HepG2 (cell line): Measurements from ENCODE around the gene GNG12. TPM values are rescaled to one million over a fixed set of nuclear protein-coding genes. Genes with fewer than 3 reads are reported as not detected.
"Not testable (repeated sequence)": the region's sequence is repeated elsewhere in the genome, so short reads cannot be mapped to it uniquely, and the experiment has no call there.

ENCODE experiments used
- ATAC-seq: fragments of 200-7000 bp; cut with Tn5 transposase; 3 replicates; pipeline ENCODE4 v1.9.1; 2020; ENCODE audit warnings: mild to moderate bottlenecking, moderate library complexity
- BruUV-seq: library from RNA; stranded (reverse); fragments of 400-500 nt; replicated peaks from 2 replicates; lab custom pipeline; 2021; lab: Mats Ljungman, UMichigan
- CTCF ChIA-PET: fragments of 300-600 bp; formaldehyde crosslinking; extraction: SDS; loops from one replicate; lab custom pipeline; 2021; ENCODE audit warnings: low total read pairs, inconsistent platforms, low intra/inter-chr PET ratio; lab: Yijun Ruan, JAX
- POLR2A ChIA-PET: fragments of 350-600 bp; sonication (Branson Sonifier 250); formaldehyde crosslinking; loops from one replicate; lab custom pipeline; 2020; ENCODE audit warnings: antibody characterized with exemption, inconsistent platforms; lab: Yijun Ruan, JAX
- DNase-seq: peaks from one replicate; pipeline ENCODE4 v3.0.0-alpha.2; 2015; ENCODE audit warnings: low spot score
- FAIRE-seq: peaks from 3 replicates; lab custom pipeline; 2011; peaks lifted over from hg19 to GRCh38; lab: Jason Lieb, UNC
- H2AFZ ChIP-seq: one replicate; pipeline ENCODE4 v1.6.1; 2011; ENCODE audit warnings: low read length, inconsistent platforms
- H3K27ac ChIP-seq: fragments of 300-600 bp; 3 replicates; pipeline ENCODE4 v1.8.0; 2011; ENCODE audit warnings: mixed run types, mild to moderate bottlenecking, mixed read lengths, low read length, inconsistent platforms; ENCODE audit not compliant: insufficient read depth; ENCODE audit errors: extremely low read length
- H3K27me3 ChIP-seq, 2 experiments: fragments of 200-600 bp in 1 of 2; 2 replicates in 1 of 2; 3 replicates in 1 of 2; pipeline versions ENCODE4 v1.6.0 to v1.8.0; 2011; ENCODE audit warnings: low read length in 2 of 2, mild to moderate bottlenecking in 2 of 2, moderate library complexity in 2 of 2, inconsistent platforms in 1 of 2; ENCODE audit not compliant: insufficient read depth in 2 of 2, control insufficient read depth in 1 of 2
- H3K36me3 ChIP-seq, 2 experiments: fragments of 200-600 bp in 1 of 2; replicated peaks in 1 of 2; 2 replicates in 1 of 2; 3 replicates in 1 of 2; pipeline versions ENCODE4 v1.5.1 to v1.8.0; 2011; ENCODE audit warnings: low read length in 2 of 2, inconsistent platforms in 1 of 2; ENCODE audit not compliant: insufficient read depth in 2 of 2, control insufficient read depth in 1 of 2
- H3K4me1 ChIP-seq: 2 replicates; pipeline ENCODE4 v1.5.1; 2012; ENCODE audit warnings: low read length, inconsistent platforms; ENCODE audit not compliant: insufficient read depth
- H3K4me2 ChIP-seq: 2 replicates; pipeline ENCODE4 v1.6.0; 2011; ENCODE audit warnings: low read depth, low read length, inconsistent platforms
- H3K4me3 ChIP-seq, 3 experiments: fragments of 200-600 bp in 1 of 3; sonication (generic), shearing (Covaris generic) in 1 of 3; replicated peaks in 1 of 3; 2 replicates each; pipeline ENCODE4 v1.5.1; 2011 to 2016; ENCODE audit warnings: low read length in 3 of 3, inconsistent platforms in 2 of 3, low read depth in 2 of 3, mild to moderate bottlenecking in 2 of 3, control low read depth in 1 of 3, mixed read lengths in 1 of 3; ENCODE audit not compliant: insufficient read depth in 1 of 3
- H3K79me2 ChIP-seq: one replicate; pipeline ENCODE4 v1.6.1; 2011; ENCODE audit warnings: low read length, inconsistent platforms; ENCODE audit not compliant: insufficient read depth
- H3K9ac ChIP-seq: 2 replicates; pipeline ENCODE4 v1.6.0; 2011; ENCODE audit warnings: mild to moderate bottlenecking, low read depth, low read length, inconsistent platforms; ENCODE audit not compliant: insufficient read depth
- H3K9me3 ChIP-seq: 2 replicates; pipeline ENCODE4 v1.5.1; 2012; ENCODE audit warnings: mild to moderate bottlenecking, low read length
- H4K20me1 ChIP-seq: 2 replicates; pipeline ENCODE4 v1.6.0; 2011; ENCODE audit warnings: inconsistent platforms, mild to moderate bottlenecking, low read length, moderate library complexity; ENCODE audit not compliant: insufficient read depth
- ONECUT2 ChIP-seq: sonication (generic); formaldehyde crosslinking; IDR thresholded peaks from 2 replicates; pipeline ENCODE4 v1.4.0; 2020; ENCODE audit warnings: missing genetic modification reagents
- SRSF1 ChIP-seq: fragments of 200-400 bp; formaldehyde crosslinking; optimal IDR thresholded peaks from 2 replicates; pipeline ENCODE3; 2017; ENCODE audit warnings: mild to moderate bottlenecking, low read depth, low read length, moderate library complexity
- SRY ChIP-seq: sonication (generic); formaldehyde crosslinking; IDR thresholded peaks from 2 replicates; pipeline ENCODE4 v1.8.0; 2022; ENCODE audit warnings: mild to moderate bottlenecking, missing genetic modification reagents
- WGBS: methylation state at CpG from one replicate; pipeline ENCODE4 v1.1.6; 2017; ENCODE audit warnings: low lambda C conversion rate; 5-methylcytosine and 5-hydroxymethylcytosine counted together
- in situ Hi-C: cut with HindIII; loops from 2 replicates; pipeline ENCODE4 v1.10.0; 2017; ENCODE audit warnings: low pct_unique_long_range_greater_than_20kb; ENCODE audit not compliant: extremely low pct_ligation_motif_present
- intact Hi-C: fragments of 100-400 bp; cut with micrococcal nuclease; formaldehyde crosslinking; loops from one replicate; pipeline ENCODE4 v1.10.0; 2022; ENCODE audit not compliant: unreplicated experiment
- polyA plus RNA-seq, 8 experiments: library from polyadenylated mRNA; depleted of rRNA in 3 of 8; stranded (reverse) in 7 of 8; unstranded in 1 of 8; fragments of >200 nt; fragmentation: Illumina TruSeq in 4 of 8; extraction: Trizol in 4 of 8; gene quantifications; 2 replicates each; pipeline versions ENCODE4 v1.2.1 to v1.2.3, GENCODE V29; 2011 to 2016; ENCODE audit warnings: low read depth in 4 of 8, missing spikeins in 1 of 8, mixed read lengths in 1 of 8; ENCODE audit not compliant: insufficient read depth in 1 of 8
- total RNA-seq, 5 experiments: library from RNA; depleted of rRNA; stranded (reverse); fragments of >200 nt; fragmentation: Illumina TruSeq; extraction: Trizol; gene quantifications; 2 replicates each; pipeline ENCODE4 v1.2.3, GENCODE V29; 2016; ENCODE audit warnings: low read depth in 1 of 5
- TF ChIP-seq, protein P1 (sequence below): IDR thresholded peaks from 2 replicates; pipeline ENCODE4 v1.6.1; 2016

GNG12 gene
- total and polyA plus RNA-seq, 2 of the 13 experiments (the other 11 are each of a cell fraction or from before 2014, with no cell fraction given): 0.11 TPM

DNA sequence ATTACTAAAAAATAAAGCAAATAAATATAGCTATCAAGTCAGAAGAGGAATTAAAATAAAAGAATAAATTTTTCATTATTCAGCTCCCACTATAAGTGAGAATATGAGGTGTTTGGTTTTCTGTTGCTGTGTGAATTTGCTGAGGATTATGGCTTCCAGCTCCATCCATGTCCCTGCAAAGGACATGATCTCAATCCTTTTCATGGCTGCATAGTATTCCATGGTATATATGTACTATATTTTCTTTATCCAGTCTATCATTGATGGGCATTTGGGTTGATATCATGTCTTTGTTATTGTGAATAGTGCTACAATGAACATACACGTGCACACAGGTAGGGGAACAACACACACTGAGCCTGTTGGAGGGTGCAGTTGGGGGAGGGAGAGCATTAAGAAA, 176.1 kb downstream of the GNG12 start:
- WGBS: 10% methylated on average over 1 of the region's 1 CpG
- H3K4me2 ChIP-seq, H3K27ac ChIP-seq, POLR2A ChIA-PET, H4K20me1 ChIP-seq, CTCF ChIA-PET, intact Hi-C loops, H3K9me3 ChIP-seq, ATAC-seq, H3K9ac ChIP-seq, DNase-seq, FAIRE-seq, H3K4me3 ChIP-seq, H3K4me1 ChIP-seq, H3K27me3 ChIP-seq, H3K36me3 ChIP-seq, in situ Hi-C loops, H2AFZ ChIP-seq, H3K79me2 ChIP-seq, BruUV-seq: not testable (repeated sequence)

DNA sequence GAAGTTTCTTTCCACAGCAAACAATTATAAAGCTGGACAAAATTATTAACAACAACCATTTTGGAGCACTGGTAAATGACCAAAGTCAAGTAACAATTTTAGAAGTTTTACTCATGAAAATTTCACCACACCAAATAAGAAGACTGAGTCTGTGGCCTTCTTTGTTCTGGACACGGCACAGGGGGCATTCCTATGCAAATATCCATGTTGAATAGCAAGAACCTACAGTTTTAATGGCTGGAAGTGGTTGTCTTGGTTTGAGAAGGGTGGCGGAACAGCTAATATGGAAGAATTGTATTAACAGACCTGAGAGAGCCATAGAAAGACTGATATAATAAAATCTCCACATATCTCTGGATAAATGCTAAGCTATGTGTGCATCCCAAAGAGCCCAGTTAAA, 177.7 kb downstream of the GNG12 start:
- no peak overlapping the region for H3K9ac ChIP-seq
- ATAC-seq: no peak
- no peaks in the 10 kb centered on the region for H3K4me1 ChIP-seq
- no peaks in the 10 kb centered on the region for H3K9me3 ChIP-seq
- H3K27me3 ChIP-seq: no peaks in the 10 kb centered on the region
- no peaks in the 10 kb centered on the region for H4K20me1 ChIP-seq
- H3K36me3 ChIP-seq: no peaks in the 10 kb centered on the region
- H2AFZ ChIP-seq: no peak overlapping the region
- no peak for FAIRE-seq
- no peak overlapping the region for H3K27ac ChIP-seq
- CTCF ChIA-PET: no interaction called here
- no peak for DNase-seq
- WGBS: 52% methylated on average over 2 of the region's 2 CpGs
- intact Hi-C loops: no loop called here
- no TSS peak for BruUV-seq
- POLR2A ChIA-PET: no interaction called here
- no peak for TF ChIP-seq SRSF1
- TF ChIP-seq SRY (CRISPR knock-in tag): no peak
- TF ChIP-seq, protein P1, sequence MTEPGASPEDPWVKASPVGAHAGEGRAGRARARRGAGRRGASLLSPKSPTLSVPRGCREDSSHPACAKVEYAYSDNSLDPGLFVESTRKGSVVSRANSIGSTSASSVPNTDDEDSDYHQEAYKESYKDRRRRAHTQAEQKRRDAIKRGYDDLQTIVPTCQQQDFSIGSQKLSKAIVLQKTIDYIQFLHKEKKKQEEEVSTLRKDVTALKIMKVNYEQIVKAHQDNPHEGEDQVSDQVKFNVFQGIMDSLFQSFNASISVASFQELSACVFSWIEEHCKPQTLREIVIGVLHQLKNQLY (CRISPR knock-in tag): no peak
- TF ChIP-seq ONECUT2: no peak
- TF ChIP-seq, all 625 proteins: peak for 0
- Histone ChIP-seq H3K4me2 (no peak overlapping the region), H3K4me3 (no peak overlapping the region), H3K79me2 (no peaks in the 10 kb centered on the region)
- in situ Hi-C loops: no loop called here
